Ishikawa (cell line): Measurements from ENCODE around the gene SLC1A2.

ENCODE experiments used
- CEBPB ChIP-seq: IDR thresholded peaks from 2 replicates; pipeline ENCODE4 v1.6.1; 2012
- CREB1 ChIP-seq: IDR thresholded peaks from 2 replicates; pipeline ENCODE4 v1.6.1; 2012; ENCODE audit warnings: low read depth
- EGR1 ChIP-seq: IDR thresholded peaks from 2 replicates; pipeline ENCODE4 v1.6.1; 2012
- EP300 ChIP-seq: IDR thresholded peaks from 2 replicates; pipeline ENCODE4 v1.6.1; 2012; ENCODE audit warnings: borderline replicate concordance
- RAD21 ChIP-seq: IDR thresholded peaks from 2 replicates; pipeline ENCODE4 v1.6.1; 2012; ENCODE audit warnings: low read depth
- REST ChIP-seq: IDR thresholded peaks from 2 replicates; pipeline ENCODE4 v1.6.1; 2012; ENCODE audit warnings: low read depth, mild to moderate bottlenecking
- TAF1 ChIP-seq: IDR thresholded peaks from 2 replicates; pipeline ENCODE4 v1.6.1; 2012; ENCODE audit warnings: low read depth, mild to moderate bottlenecking
- YY1 ChIP-seq: IDR thresholded peaks from 2 replicates; pipeline ENCODE4 v1.6.1; 2012; ENCODE audit warnings: low read depth
- ZBTB7A ChIP-seq: IDR thresholded peaks from 2 replicates; pipeline ENCODE4 v1.6.1; 2012; ENCODE audit warnings: low read depth

- no peak for TF ChIP-seq TAF1
- no peak for TF ChIP-seq EP300
- TF ChIP-seq ZBTB7A: no peak
- no peak for TF ChIP-seq EGR1
- no peak for TF ChIP-seq YY1
- TF ChIP-seq RAD21: no peak
- TF ChIP-seq CEBPB: no peak
- TF ChIP-seq CREB1: no peak
- no peak for TF ChIP-seq REST
Observed at GRCh38 chr11:35380603-35381002, 38.8 kb downstream of the SLC1A2 start.
